NCI-H510A (cell line): ENCODE measurements around the gene PSMF1.

ENCODE experiments used
- DNase-seq: peaks from one replicate; lab custom pipeline; 2025; lab: John Stamatoyannopoulos, UW

Gene PSMF1

DNA sequence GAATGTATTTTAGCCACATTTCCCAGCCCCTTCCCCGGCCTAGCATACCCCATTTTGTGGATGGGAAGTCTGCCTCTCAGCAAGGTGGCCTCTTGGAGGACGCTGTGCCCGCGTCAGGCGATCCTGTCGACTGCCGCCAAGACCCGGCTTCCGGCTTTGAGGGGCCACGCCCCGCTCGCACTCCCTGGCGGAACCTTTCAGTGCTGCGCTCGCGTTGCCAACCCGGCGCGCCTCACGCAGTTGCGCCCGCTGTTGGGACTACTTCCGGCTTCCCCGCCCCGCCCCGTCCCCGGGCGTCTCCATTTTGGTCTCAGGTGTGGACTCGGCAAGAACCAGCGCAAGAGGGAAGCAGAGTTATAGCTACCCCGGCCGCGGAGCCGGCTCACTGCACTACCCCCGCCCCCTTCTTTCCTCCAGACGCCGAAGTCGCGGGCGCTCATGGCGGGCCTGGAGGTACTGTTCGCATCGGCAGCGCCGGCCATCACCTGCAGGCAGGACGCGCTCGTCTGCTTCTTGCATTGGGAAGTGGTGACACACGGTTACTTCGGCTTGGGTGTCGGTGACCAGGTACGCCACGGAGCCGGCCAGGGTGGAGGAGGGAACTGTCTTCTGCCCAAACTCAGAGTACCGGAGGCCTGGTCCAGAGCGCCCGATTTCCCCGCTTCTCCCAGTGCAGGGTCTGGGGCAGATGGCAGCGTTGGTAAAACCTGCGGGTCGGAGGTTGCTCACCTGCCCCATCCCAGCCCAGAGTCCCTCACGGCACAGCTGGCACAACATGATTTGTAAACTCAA, at the start of gene PSMF1:
Gene PSMF1 (plus strand): TSS at position 267 of the 792 bp plus-strand sequence. CDS start 172 bp downstream, at position 439.
- DNase-seq, result peak; percentile 94

DNA sequence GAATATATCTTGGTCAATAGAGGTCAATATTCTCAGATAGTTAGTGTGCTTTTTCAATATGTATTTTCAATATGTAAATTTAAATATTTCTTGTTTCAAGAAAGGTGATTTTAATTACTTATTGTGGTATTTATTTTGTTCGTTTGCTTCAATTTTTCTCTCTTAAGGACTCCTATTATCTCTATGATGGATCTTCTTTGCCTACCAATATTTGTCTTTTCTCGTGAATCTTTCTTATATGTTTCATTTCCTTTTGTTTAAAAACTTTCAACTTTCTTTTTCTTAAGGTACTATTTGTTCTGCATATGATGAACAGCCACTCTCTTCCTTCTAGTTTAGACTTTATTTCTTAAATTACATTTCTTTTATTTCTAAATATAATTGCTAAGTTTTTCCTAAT, 46.1 kb upstream of the PSMF1 start:
- DNase-seq, result no peak

DNA sequence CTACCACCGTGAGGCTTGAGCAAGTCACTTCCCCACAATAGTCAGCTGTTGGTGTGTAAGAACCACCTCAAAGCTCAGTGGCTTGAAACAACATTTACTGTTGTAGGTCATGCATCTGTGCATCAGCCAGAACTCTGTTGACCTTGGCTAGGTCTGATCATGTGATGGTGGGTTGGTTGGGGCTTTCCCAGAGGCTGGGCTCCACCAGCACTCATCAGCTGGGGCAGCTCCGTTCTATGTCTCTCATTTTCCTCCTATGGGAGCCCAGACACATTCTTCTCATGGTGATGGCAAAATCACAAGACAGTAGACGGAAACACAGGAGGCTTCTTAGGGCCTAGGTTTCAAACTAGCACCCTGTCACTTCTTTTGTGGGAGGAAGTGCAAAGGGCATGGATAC, 42.8 kb upstream of the PSMF1 start:
- DNase-seq, result no peak

DNA sequence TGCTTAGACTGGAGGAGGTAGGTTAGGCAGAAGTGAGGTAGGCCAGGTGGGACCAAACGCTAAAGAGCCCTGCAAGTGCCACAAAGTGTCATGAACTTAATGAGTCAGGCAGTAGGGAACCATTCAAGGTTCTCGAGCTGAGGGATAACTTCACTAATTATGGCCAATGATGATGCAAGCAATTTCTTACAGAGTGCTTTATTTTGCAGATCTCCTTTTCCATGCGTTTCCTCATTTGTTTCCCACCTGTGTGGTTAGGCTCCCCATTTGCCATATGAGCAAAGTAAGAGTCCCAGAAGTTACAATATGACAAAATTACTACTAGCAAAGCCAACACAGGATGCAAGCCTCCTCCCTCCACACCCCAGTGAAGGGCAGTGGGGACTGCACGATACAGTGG, 36.5 kb upstream of the PSMF1 start:
- DNase-seq, result no peak

- no peak for DNase-seq
Observed at GRCh38 chr20:1083431-1084080, 34.8 kb upstream of the PSMF1 start.

DNA sequence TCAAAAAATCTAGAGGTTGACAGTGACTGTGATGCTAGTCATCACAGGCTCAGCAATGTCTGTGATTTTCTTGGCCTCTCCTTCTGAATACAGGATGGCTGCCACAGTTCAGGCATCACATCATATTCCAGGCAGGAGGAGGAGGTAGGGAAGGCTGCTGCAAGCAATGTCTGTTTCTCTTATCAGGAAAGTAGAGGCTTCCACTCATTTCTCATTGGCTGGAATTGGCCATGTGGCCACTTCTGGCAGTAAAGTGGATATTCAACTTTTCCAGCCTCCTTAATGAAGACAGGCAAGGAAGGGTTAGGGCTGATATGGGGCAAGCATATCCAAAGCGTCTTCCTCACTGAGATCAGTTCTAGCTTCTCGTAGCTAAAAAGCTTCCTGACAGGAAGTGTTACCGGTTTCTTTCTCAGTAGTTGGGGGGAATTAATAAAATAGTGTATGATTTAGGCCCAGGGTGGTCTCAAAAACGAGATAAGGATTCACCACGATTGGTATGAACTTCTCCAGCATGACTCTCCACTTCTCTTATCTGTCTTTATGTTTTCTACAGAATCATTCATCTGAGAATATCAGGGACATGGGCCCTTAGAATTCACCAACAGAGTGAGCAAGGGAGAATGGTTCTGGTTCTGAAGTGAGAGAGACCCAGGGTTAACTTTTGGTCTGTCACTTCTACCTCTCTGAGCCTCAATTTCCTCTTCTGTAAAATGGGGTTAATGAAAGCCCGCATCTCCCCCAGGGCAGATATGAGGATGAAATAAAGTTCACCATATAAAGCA, 32.7 kb upstream of the PSMF1 start:
- DNase-seq, result no peak

DNA sequence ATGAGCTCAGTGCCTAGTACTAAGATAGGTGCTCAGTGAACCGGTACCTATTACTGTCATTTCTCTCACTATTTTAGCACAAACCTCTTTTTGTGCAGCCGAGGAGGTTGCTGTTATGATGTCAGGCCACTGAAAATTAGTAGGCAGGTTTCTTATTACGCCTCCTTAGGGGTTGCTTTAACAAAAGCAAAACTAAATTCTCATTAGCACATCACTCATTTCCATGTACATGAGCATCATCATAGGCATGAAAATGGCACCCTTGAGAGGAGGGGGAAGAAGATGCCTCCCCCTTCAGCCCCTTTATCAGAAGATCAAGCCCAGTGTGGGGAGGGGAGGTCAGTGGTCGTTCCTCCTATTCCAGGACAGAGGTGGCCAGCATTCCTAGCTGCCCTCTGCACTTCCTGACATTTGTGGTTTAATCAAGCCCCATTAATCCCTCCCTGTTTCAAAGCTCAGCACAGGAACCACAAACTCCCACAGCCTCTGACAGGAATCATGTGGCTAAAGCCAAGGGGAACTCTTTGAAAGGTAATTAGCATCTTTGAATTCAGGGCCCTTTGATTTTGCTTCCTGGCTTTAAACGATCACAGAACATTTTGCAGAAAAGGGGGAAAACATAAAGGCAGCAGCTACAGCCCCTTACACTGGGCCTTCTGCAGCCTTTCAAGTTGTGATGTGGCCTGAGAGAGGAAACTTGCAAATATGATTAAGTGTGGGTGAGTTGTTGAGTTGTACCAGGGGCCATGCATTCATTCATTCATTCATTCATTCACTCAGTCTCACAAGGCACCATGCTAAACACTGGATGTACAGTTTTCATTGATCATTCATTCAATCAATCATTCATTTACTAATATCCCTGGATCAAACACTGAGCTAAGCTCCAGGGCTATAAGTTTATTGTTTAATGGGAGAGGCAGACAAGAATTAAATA, 31.9 kb upstream of the PSMF1 start:
- DNase-seq, result no peak

DNA sequence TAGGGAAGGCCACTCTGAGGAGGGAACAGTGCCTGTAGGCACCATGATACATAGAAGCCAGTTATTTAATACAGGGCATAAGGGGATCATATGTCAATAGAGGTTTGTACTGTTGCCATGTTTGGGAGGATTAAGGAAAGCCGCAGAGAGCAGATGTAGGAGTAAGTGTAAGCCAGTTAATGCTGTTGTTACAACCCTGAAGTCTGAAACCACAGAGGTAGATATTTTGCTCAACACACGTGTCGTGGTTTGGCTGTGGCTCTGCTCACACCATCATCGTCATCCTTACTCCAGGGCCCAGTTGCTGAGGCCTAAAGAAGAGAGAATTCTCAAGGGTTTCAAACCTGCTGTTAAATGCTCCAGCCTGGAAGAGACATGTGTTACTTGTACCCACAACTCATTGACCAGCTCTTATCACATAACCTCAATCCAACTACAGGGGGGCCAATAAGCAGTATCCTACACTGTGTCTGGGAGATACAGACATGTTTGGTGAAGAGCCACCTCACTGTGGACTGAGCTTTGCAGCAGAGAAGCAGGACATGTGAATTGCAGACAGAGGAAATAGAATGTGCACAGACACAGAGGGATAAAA, 31.0 kb upstream of the PSMF1 start:
- no peak for DNase-seq

- DNase-seq, result no peak
Observed at GRCh38 chr20:1094751-1095150, 23.7 kb upstream of the PSMF1 start.

DNA sequence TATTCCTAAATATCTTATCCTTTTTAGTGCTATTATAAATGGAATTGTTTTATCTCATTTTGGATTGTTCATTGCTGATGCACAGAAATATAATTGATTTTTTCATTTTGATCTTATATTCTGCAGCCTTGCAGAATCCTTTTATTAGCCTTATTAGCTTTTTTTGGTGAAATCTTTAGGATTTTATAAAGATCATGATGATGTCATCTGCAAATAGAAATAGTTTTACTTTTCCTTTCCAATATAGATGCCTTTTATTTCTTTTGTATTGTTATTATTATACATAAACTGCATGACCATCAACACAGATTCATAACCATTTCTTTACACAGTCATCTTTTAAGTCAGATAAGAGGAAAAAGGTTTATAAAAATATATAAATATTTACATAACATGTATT, 16.9 kb upstream of the PSMF1 start:
- no peak for DNase-seq

- no peak for DNase-seq
Observed at GRCh38 chr20:1102016-1102415, 16.4 kb upstream of the PSMF1 start.

DNA sequence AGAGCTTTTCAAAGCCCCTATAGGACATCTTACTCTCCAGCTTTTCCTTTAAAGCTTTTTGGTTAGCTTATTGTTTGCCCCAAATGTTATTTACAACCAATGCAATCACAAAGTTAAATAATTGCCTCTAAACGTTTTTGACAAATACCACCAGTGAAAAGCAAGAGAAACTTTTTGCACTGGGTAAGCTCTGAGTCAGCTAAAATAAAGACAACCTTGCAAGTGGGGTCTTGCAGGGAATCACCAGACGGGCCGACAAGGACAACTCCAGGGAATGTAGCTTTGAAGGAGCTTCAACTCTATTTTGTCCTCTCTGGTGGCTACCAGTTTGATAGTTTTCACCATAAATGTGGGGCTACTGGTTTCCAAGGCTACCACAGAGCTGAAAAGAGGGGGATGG, 14.7 kb upstream of the PSMF1 start:
- no peak for DNase-seq

DNA sequence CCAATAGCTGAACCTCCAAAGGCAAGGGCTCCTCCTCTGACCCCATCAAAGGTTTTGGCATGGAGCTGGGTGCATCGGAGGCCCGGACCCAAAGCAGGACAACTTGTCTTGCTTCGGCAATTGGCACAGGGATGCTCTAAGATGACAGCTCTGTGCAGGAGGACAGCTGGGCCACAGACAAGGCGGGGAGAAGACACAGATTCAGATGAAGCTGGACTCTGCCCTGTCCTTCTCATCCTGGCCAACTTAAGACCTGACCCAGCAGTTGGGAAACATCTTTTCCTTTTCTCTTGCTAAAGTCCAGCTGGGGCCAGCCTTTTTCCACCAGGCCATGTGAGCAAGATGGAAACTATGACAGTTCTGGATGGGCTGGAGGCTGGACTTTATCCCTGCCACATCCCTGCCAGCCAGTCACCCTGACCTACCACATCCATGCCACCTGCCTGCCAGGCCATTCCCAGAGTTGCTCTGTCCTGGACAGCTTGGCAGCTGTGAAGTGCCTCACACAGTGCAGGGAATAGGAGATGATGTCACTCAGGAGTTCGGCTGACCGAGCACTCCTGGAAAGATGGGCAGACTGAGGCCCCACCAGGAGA, 12.7 kb upstream of the PSMF1 start:
- DNase-seq, result no peak

- DNase-seq, result no peak
Observed at GRCh38 chr20:1107176-1107575, 11.2 kb upstream of the PSMF1 start.

DNA sequence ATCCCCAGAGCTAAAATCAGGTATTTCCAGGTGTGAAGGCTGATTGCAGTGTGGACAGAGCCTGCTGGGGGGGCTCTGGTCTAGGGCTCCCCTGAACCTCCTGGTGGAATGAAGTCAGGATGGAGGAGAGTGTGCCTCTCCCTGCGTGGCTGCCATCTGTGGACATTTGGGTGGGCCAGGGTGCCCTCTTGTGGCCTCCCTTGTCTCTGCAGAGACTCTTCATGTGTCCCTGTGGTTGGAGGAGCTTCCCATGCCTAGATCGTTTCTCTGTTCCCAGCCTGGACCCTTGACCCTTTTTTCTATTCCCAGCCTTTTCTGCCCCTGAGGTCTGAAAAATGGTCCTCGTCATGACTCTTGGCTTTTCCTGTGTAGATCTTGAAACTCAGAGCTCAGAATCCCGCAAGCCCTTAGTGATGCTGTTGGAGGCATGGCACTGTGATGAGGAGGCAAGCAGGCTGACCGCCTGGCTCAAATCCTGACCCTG, 9.9 kb upstream of the PSMF1 start:
- DNase-seq, result no peak

- no peak for DNase-seq
Observed at GRCh38 chr20:1112908-1113307, 5.5 kb upstream of the PSMF1 start.

- no peak for DNase-seq
Observed at GRCh38 chr20:1118004-1118335, 432 bp upstream of the PSMF1 start.

- no peak for DNase-seq
Observed at GRCh38 chr20:1119128-1119505, 715 bp downstream of the PSMF1 start.

DNA sequence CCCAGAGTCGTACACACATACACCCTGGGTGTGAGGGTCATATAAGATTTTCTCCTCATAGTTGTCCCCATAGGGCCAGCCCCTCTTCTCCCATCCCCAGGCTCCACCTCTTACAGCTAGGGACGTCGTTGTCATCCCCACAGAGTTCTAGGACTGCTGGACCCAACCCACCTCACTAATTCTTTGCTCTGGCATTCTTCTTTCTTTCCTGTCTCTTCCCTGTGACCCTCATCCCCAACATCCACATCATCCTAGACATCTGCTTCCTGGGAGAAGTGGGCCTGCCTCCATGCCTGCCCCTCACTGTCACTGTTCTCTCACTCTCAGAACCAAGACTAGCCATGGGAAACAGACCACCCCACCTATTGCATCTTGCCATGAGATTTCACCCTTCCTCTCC, 1.1 kb downstream of the PSMF1 start:
- DNase-seq, result no peak

GRCh38 chr20:1121429-1121828, 3.0 kb downstream of the PSMF1 start:
- no peak for DNase-seq
